ENCODE results near the gene NEDD9.

NEDD9 gene

DNA sequence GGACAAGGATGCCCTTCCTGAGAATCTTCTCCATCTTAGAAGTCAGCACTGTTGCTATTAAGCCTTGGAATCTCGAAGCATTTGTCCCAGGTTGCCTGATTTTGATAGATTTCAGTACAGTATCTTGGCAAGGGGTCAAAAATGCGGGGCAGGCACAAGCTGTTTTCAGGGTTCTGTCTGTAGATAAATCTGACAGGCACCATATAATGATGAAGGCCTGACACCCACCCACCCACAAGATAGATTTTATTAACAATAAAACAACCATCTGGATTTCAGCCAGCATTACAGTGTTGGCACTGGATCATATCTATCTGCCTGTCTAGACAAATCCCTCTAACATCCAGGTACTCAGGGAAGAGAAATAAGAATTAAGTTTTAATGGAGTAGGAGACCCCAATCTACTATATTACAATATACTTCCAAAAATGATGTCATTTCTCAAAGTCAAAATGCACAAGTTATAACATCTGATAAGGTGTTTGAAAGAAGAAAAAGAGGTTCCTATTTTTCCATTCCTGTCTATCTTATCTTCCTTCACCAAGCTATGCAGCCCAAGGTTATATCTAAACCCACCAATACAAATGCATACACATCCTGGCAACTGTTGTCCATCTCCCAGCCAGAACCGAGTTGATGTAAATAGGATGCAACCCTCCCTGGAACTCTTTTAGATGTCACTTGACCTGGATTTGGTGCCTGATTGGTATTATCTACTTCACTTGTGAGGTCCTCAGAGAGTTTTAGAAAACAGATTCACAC is 10.7 kb downstream of the NEDD9 start:
- no peaks in the 10 kb centered on the region for H3K36me3 ChIP-seq (ENCODE audit: low read length)
- H3K79me2 ChIP-seq (ENCODE audit: insufficient read depth, low read length): peaks cover 17% of the 10 kb centered on the region; the same call in 1 of the 2 replicates
- no peaks in the 10 kb centered on the region for H3K9me2 ChIP-seq (replicated peaks; ENCODE audit: insufficient read depth, low read length)
- H3K4me2 ChIP-seq (ENCODE audit: low read depth, low read length, poor library complexity, severe bottlenecking): no peak overlapping the region
- H3K27ac ChIP-seq (ENCODE audit: low read depth, low read length): no peak overlapping the region
- no peaks in the 10 kb centered on the region for H3F3A ChIP-seq (ENCODE audit: insufficient read depth)
- no peak for TF ChIP-seq CTCF (IDR thresholded peaks at IDR 0.05; ENCODE audit: insufficient read depth, low read length, poor library complexity, severe bottlenecking)
- TF ChIP-seq EZH2phosphoT487 (conservative IDR thresholded peaks at IDR 0.05; ENCODE audit: low read length): no peak
- no peaks in the 10 kb centered on the region for H3K27me3 ChIP-seq (ENCODE audit: low read length)
- no peak overlapping the region for H3K9ac ChIP-seq (ENCODE audit: low read length)
- no peak overlapping the region for H2AFZ ChIP-seq (ENCODE audit: low read depth, low read length, severe bottlenecking)
- no peaks in the 10 kb centered on the region for H3K9me3 ChIP-seq (ENCODE audit: insufficient read depth, low read length)
- H4K20me1 ChIP-seq (ENCODE audit: low read depth, low read length): no peaks in the 10 kb centered on the region
- no peak overlapping the region for H3K4me3 ChIP-seq (ENCODE audit: insufficient read depth, low read length, poor library complexity, severe bottlenecking)

GRCh38 chr6:11219400-11219834 is 13.1 kb downstream of the NEDD9 start:
- Histone ChIP-seq H3K4me2 (ENCODE audit: low read depth, low read length, poor library complexity, severe bottlenecking) (no peak overlapping the region), H3F3A (ENCODE audit: insufficient read depth) (no peaks in the 10 kb centered on the region), H2AFZ (ENCODE audit: low read depth, low read length, severe bottlenecking) (no peak overlapping the region), H3K9me2 (replicated peaks; ENCODE audit: insufficient read depth, low read length) (no peaks in the 10 kb centered on the region), H3K9ac (ENCODE audit: low read length) (no peak overlapping the region), H3K79me2 (ENCODE audit: insufficient read depth, low read length) (peaks cover 12% of the 10 kb centered on the region; the same call in 1 of the 2 replicates), H3K9me3 (ENCODE audit: insufficient read depth, low read length) (no peaks in the 10 kb centered on the region), H3K27ac (ENCODE audit: low read depth, low read length) (no peak overlapping the region), H3K36me3 (ENCODE audit: low read length) (no peaks in the 10 kb centered on the region), H3K27me3 (ENCODE audit: low read length) (no peaks in the 10 kb centered on the region), H4K20me1 (ENCODE audit: low read depth, low read length) (no peaks in the 10 kb centered on the region), H3K4me3 (ENCODE audit: insufficient read depth, low read length, poor library complexity, severe bottlenecking) (no peak overlapping the region)
- TF ChIP-seq CTCF (IDR thresholded peaks at IDR 0.05; ENCODE audit: insufficient read depth, low read length, poor library complexity, severe bottlenecking) (no peak), EZH2phosphoT487 (conservative IDR thresholded peaks at IDR 0.05; ENCODE audit: low read length) (no peak)

DNA sequence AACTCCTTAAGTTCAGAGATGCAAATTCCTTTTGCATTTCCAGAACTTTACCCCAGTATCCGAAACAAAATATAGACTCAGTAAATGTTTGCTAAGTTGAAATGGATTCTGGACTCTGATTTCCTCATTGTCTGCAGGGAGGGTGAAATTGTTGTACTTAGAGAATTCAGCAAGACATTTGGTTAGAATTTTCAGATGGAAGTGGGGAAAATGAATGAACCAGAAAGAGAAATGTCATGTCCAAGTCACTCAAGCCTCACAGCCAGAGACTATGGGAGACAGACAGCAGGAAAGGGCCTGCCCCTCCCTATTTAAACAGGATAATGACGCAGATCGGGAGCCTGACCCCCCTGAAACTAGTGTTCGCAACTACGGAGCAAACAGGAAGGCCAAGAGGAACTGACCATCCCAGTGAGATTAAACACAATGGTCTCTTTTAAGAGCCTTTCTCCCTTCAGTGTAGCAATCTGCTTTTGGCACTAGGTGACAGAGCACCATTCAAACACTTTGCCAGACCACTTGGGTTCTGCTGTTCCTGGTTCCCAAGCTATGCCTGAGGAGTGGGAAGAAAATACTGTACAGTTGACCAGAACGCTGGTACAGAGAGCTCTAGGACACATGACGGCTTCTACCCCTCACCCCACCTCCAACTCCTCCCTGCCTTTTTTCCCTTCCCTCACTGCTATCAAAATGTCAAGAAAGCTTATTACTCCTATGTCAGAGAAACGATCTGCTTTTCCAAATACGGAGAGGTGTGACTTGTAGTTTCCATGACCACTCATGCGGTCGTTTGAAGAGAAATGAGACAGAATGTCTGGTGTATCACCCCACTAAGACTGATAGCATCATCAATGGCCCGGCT is 13.7 kb downstream of the NEDD9 start:
- TF ChIP-seq EZH2phosphoT487 (conservative IDR thresholded peaks at IDR 0.05; ENCODE audit: low read length) (no peak), CTCF (IDR thresholded peaks at IDR 0.05; ENCODE audit: insufficient read depth, low read length, poor library complexity, severe bottlenecking) (no peak)
- H3K9ac ChIP-seq (ENCODE audit: low read length): no peak overlapping the region
- no peaks in the 10 kb centered on the region for H3K9me2 ChIP-seq (replicated peaks; ENCODE audit: insufficient read depth, low read length)
- H3K4me3 ChIP-seq (ENCODE audit: insufficient read depth, low read length, poor library complexity, severe bottlenecking): no peak overlapping the region
- H3K36me3 ChIP-seq (ENCODE audit: low read length): no peaks in the 10 kb centered on the region
- H3K9me3 ChIP-seq (ENCODE audit: insufficient read depth, low read length): no peaks in the 10 kb centered on the region
- no peaks in the 10 kb centered on the region for H4K20me1 ChIP-seq (ENCODE audit: low read depth, low read length)
- no peaks in the 10 kb centered on the region for H3F3A ChIP-seq (ENCODE audit: insufficient read depth)
- no peak overlapping the region for H3K4me2 ChIP-seq (ENCODE audit: low read depth, low read length, poor library complexity, severe bottlenecking)
- H2AFZ ChIP-seq (ENCODE audit: low read depth, low read length, severe bottlenecking): no peak overlapping the region
- no peak overlapping the region for H3K27ac ChIP-seq (ENCODE audit: low read depth, low read length)
- no peaks in the 10 kb centered on the region for H3K27me3 ChIP-seq (ENCODE audit: low read length)
- peaks cover 12% of the 10 kb centered on the region; the same call in 1 of the 2 replicates for H3K79me2 ChIP-seq (ENCODE audit: insufficient read depth, low read length)

All from SU-DHL-6 (cell line).